Measurements from ENCODE around the gene STXBP3.

STXBP3 gene

DNA sequence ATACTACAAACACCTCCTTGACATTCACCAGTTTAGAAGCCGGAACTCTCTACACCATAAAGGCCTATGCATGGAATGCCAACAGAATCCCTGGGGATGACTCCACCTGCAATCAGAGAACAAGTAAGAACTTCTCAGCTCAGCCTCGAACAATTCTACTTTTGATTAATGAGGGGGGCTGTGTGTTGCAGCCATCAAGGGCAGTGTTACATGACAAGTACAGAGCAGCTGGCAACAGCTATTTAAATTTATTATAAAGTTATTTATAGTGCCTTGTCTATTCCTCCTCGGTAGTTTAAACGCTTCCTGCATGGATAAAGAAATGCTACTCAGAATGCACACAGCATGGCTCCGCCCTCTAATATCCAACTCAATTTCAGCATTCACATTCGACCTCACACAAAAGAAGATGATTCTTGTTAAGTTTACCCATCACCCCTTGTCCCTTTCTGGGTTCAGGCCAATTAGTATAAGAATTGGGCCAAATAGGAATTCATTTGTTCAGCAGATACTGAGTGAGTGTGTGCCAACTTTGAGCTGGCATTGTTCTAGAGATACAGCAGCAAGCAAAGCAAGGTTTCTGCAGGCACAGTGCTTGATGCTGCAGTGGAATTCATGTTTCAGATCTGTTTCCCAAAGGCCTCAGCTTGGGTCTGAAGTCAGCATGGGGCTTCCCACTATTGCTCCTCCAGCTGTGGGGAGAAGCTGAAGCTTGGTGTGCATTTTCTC, 27.4 kb upstream of the STXBP3 start:
- no peak overlapping the region for H3K4me3 ChIP-seq
- DNase-seq (ENCODE audit: low spot score): no peak
- TF ChIP-seq, protein P1, sequence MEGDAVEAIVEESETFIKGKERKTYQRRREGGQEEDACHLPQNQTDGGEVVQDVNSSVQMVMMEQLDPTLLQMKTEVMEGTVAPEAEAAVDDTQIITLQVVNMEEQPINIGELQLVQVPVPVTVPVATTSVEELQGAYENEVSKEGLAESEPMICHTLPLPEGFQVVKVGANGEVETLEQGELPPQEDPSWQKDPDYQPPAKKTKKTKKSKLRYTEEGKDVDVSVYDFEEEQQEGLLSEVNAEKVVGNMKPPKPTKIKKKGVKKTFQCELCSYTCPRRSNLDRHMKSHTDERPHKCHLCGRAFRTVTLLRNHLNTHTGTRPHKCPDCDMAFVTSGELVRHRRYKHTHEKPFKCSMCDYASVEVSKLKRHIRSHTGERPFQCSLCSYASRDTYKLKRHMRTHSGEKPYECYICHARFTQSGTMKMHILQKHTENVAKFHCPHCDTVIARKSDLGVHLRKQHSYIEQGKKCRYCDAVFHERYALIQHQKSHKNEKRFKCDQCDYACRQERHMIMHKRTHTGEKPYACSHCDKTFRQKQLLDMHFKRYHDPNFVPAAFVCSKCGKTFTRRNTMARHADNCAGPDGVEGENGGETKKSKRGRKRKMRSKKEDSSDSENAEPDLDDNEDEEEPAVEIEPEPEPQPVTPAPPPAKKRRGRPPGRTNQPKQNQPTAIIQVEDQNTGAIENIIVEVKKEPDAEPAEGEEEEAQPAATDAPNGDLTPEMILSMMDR (IDR thresholded peaks at IDR 0.05): no peak
- peak overlapping the region in 1 of 2 donors; percentile 82 for H3K27ac ChIP-seq

DNA sequence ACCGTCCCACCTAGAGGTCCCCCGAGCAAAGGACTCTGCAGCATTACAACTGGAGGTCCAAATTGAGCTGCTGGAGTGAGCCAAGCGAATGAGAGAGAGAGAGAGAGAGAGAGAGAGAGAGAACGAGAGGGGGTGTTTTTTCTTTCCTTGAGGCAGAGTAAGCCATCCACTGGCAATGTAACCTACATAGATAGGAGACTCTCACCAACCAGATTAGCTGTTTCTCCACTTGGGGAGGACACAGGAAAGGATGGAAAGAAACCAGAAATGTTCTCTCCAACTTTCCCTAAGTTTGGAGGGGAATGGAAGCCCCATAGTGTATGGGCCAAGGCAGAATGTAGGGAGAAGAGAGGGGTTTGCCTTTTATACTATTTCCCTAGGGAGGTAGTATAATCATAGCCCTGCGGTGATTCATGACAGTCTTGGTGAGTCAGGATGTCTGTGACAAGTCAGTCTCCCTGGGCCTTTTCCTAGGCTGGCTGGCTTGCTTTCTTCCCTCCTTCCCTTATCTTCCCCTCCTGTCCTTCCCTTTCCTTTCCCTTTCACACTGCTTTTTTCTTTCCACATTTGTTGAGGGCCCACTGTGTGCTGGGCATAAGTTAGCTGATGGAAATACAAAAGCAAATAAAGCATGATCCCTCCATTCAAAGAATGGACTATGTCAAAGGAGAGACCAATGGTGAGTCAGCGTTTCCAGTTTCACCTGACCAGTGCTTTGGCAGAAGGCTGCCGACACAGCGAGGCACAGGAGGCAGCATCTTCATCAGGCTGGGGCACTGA, 26.6 kb upstream of the STXBP3 start:
- TF ChIP-seq, protein P1 (IDR thresholded peaks at IDR 0.05): no peak
- no peak for DNase-seq (ENCODE audit: low spot score)
- Histone ChIP-seq H3K27ac (peak overlapping the region; percentile 54 to 82), H3K4me3 (no peak overlapping the region)

DNA sequence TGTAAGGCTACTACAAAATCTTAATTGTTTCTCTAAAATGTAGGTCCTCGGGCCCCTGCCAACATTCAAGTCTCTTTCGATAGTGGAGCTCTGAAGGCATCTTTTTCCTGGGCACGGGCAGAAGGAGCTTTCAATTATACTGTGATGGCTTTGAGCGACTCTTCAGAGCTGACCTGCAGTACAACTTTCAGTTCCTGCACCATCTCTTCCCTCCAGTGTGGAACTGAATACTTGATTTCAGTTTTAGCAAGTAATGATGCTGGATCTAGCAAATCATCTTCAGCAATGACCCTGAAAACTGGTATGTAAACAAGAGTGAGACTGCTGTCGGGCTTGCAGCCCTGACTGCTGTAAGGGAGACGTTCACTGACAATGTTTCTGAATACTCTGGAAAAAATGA, 24.2 kb upstream of the STXBP3 start:
- no peak for DNase-seq (ENCODE audit: low spot score)
- Histone ChIP-seq H3K27ac (peak overlapping the region; percentile 33 to 34), H3K4me3 (peak overlapping the region; percentile 23)
- TF ChIP-seq, protein P1 (IDR thresholded peaks at IDR 0.05): no peak

DNA sequence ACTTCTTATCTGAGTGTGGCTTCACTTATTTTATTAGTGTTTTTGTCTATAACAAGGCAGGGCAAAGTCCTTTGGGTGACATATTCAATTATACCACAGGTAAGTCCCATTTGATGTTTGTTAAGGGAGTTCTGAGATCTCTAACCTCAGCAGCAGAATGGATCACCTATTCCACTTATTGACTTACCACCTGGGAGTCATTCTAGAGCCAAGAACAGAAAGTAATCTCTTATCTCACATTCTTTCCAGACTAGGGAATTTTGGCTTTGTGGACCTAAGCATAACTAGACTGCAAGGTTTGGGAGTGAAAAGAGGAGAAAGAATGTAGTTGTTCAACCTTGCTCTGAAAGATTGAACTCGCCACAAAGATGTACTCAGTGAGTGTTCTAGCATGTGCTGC, 20.6 kb upstream of the STXBP3 start:
- no peak overlapping the region for H3K27ac ChIP-seq
- no peak overlapping the region for H3K4me3 ChIP-seq
- TF ChIP-seq, protein P1 (IDR thresholded peaks at IDR 0.05): no peak
- DNase-seq (ENCODE audit: low spot score): no peak

DNA sequence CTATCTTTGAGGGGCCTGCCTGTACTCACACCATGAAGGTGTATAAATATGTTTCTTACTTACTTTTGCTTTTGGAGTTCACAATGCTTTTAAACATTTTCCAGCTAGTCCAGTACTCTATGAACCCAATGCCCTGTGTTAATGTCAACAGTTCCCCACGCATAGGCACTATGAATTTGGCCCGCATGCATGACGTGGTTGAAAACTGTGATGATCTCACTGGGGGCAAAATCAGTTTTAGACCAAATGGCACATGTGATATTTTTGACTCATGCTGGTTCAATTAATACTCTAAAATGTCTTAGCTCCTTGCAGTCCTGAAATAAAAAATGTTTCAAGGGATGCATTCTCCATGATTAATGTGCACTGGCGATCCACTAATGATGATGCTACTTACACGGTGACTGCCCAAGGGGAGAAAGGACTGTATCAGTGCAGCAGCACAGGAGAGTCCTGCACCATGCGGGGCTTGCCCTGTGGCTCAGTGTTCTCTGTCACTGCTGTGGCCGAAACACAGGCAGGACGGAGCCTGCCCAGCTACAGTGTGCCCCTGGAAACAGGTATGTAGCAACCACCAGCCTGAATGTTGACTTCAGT, 18.0 kb upstream of the STXBP3 start:
- TF ChIP-seq, protein P1 (IDR thresholded peaks at IDR 0.05): no peak
- no peak for DNase-seq (ENCODE audit: low spot score)
- Histone ChIP-seq H3K4me3 (no peak overlapping the region), H3K27ac (no peak overlapping the region)

DNA sequence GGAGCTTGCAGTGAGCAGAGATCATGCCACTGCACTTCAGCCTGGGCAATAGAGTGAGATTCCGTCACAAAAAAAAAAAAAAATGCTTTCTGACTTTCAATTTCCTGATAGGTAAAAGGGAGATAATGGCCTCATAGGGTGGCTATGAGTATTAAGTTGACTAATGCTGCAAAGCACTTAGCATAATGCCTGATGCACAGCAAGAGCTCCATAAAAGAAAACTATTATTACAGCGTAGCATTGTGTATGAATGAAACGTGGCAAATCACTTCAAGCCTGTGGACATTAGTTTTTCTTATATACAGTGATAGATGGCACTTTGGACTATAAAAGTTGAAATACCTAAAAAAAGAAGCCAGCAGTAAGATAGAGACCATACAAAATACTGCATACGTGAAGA, 17.0 kb upstream of the STXBP3 start:
- DNase-seq (ENCODE audit: low spot score): no peak
- Histone ChIP-seq H3K4me3 (no peak overlapping the region), H3K27ac (no peak overlapping the region)
- TF ChIP-seq, protein P1 (IDR thresholded peaks at IDR 0.05): no peak

Data from coronary artery (tissue), 2 donors.